ENCODE data around the gene NAV1.

DNA sequence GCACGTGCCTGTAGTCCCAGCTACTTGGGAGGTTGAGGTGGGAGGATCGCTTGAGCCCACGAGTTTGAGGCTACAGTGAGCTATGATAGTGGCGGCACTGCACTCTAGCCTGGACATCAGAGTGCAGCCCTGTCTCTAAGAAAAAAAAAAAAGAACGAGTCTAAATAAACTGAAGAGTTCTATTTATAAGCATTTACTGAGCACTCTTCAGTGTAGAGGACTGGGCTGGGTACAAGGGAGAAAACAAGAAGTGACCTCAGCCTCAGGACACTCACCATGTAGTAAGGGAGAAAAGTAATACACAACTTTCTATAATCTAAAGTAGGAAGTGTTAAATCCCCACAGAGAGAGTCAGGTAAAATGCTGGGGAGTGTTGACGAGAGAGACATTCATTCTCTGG lies 35.0 kb downstream of the NAV1 start:
- TF ChIP-seq, protein P1, sequence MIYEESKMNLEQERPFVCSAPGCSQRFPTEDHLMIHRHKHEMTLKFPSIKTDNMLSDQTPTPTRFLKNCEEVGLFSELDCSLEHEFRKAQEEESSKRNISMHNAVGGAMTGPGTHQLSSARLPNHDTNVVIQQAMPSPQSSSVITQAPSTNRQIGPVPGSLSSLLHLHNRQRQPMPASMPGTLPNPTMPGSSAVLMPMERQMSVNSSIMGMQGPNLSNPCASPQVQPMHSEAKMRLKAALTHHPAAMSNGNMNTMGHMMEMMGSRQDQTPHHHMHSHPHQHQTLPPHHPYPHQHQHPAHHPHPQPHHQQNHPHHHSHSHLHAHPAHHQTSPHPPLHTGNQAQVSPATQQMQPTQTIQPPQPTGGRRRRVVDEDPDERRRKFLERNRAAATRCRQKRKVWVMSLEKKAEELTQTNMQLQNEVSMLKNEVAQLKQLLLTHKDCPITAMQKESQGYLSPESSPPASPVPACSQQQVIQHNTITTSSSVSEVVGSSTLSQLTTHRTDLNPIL (CRISPR knock-in tag; IDR thresholded peaks at IDR 0.05; ENCODE audit: low read depth), result no peak
- TF ChIP-seq ARNTL (CRISPR knock-in tag; IDR thresholded peaks at IDR 0.05; ENCODE audit: borderline replicate concordance, low read depth) (no peak), GLIS3 (CRISPR knock-in tag; IDR thresholded peaks at IDR 0.05) (no peak), ZFP30 (CRISPR knock-in tag; IDR thresholded peaks at IDR 0.05) (no peak), BACH2 (CRISPR knock-in tag; IDR thresholded peaks at IDR 0.05; ENCODE audit: borderline replicate concordance) (no peak), CSDC2 (CRISPR knock-in tag; IDR thresholded peaks at IDR 0.05) (no peak), OSR1 (CRISPR knock-in tag; IDR thresholded peaks at IDR 0.05) (no peak)
